Activated CD4-positive, alpha-beta T cell treated with anti-CD3 and anti-CD28 coated beads for 24 hours (primary cell): ENCODE results near the gene PRDM15.

Source experiments
- DNase-seq, 2 donors: peaks; one replicate each; pipeline ENCODE4 v3.0.0-alpha.2; 2020; ENCODE audit warnings: low read depth in 2 of 2

The PRDM15 gene

DNA sequence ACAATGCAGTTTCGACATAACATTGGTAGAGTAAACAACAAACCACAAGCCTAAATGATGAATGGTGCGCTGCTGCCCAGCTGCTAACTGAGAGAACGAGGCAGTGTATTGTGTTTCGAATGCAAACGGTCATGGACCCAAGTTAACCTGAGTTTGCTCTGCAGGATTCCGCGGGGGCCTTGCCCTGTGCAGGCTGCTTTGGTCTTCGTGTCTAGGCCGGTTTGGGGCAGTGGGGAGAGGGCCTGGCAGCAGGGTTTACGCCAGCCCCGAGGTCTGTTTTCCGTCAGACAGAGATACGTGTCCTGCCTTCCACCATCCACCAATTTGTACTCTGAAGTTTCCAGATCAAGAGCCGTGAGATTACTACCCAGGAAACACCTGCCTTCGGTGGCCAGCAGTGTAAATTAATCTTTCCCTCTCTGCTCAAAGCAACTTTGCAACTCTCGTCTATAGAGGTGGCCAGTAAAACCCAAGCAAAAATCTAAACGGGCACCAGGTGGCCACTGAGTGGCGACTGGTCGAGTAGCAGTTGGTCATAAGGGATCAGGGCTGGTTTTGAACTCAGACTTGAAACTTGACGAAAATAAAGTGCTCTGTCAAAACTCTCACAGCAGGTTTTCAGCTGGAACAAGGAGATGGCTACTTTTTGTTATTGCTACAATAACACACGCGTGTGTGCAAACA lies 6.3 kb upstream of the PRDM15 start:
- no peak for DNase-seq

GRCh38 chr21:41884501-41885030 lies 5.4 kb upstream of the PRDM15 start:
- no peak for DNase-seq

DNA sequence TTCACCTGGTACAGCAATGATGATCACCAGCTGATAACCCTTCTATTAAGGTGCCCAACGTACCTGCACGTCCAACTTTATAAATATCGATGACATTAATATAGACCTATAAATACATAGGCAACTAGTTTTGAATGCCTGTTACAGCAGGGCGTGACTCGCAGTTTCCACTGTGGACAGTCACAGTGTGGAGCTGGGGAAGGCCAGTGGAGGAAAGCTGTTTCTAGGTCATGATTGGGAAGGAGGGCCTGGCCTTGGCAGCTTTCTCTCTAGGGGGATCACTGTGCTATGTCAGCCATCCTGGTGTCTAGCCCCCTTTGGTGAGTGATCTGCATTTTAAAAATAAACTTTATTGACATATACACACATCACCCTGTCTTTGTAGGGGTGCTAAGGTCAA lies 4.4 kb upstream of the PRDM15 start:
- DNase-seq, result no peak

GRCh38 chr21:41881051-41881450 lies 1.9 kb upstream of the PRDM15 start:
- DNase-seq, result no peak

GRCh38 chr21:41880153-41880552 lies 1.0 kb upstream of the PRDM15 start:
- DNase-seq, result no peak

DNA sequence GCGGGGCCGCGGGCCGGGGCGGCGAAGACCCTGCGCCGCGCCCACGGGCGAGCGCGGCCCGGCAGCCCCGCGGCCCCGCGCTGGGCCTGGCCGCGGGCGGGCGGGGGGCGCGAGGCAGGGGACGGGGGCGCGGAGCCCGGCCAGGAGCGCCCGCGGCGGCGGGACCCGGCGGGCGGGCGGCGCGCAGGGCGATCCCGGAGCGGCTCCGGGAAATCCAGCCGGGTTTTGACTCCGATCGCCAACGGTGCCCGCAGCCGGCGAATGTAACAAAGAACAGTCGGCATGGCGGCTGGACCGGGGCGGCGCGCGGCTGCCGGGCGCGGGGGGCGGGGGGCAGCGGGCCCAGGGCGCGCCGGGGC lies 334 bp downstream of the PRDM15 start:
- DNase-seq, result peak; percentile 58 to 67

DNA sequence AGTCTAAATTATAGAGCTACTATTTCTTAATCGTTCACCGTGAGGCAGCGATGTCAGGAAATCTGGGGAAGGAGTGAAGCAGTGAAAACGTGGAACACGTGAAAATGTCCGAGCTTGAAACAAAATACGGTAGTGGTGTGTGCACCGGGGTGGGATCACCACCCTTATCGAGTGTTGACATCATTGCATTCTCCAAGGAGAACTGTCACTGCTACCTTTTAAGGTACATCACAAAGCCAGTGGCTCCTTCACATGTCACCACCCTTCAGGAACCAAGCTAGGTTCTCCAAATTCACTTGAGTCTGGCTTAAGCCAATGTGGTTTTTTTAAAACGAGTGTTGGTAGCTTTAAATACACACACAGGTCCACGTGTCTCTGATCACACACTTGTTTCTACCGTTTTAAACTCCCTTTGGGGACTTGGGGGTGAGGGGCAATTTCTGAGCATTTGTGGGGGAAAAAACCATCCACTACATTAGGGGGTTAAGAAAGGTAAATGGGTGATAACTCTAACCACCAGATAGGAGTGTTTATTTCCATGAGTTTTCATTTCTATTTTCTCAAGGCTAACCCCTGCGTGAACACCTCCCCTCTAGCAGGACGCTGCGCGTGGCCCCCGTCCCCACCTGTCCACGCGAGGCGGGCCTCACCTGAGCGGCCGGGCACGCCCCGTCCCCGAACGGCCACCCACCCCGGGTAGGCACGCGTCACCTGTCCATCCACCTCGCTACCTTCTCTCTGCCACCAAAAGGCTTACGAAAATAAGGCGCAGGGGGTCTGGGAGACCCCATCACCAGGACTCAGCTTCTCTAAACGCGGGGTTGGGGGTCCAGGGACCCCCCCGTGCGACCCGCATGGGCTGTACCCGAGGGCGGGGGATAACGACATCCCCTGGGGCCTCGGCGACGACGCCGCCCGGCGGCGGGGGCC lies 978 bp downstream of the PRDM15 start:
- no peak for DNase-seq

GRCh38 chr21:41876928-41877652 lies 2.1 kb downstream of the PRDM15 start:
- DNase-seq, result no peak

DNA sequence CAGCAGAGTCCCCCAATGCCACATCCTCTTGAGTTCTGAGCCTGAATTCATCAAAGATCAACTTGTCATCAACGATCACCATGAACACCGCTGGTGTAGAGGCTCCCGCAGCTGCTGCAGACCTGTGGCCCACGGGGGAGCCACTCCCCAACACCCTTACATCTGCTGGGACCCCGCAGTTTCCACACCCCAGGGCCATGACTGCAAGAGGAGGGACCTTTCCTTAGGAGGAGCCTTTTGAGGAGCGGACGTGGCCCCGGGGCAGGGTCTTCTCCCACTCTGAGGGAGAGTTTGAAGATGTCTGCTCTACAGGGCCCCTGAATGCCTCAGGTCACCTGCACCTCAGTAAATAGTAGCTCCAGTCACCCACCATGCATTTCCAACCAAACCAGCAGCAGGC lies 2.7 kb downstream of the PRDM15 start:
- DNase-seq, result no peak

- DNase-seq, result no peak
These were observed 4.1 kb downstream of the PRDM15 start for GRCh38 chr21:41875086-41875485.

GRCh38 chr21:41874611-41875010 lies 4.5 kb downstream of the PRDM15 start:
- no peak for DNase-seq

- no peak for DNase-seq
These were observed 5.7 kb downstream of the PRDM15 start for GRCh38 chr21:41873426-41873825.

GRCh38 chr21:41873005-41873404 lies 6.1 kb downstream of the PRDM15 start:
- DNase-seq, result no peak

- DNase-seq, result no peak
These were observed 7.7 kb downstream of the PRDM15 start for GRCh38 chr21:41871293-41872030.

DNA sequence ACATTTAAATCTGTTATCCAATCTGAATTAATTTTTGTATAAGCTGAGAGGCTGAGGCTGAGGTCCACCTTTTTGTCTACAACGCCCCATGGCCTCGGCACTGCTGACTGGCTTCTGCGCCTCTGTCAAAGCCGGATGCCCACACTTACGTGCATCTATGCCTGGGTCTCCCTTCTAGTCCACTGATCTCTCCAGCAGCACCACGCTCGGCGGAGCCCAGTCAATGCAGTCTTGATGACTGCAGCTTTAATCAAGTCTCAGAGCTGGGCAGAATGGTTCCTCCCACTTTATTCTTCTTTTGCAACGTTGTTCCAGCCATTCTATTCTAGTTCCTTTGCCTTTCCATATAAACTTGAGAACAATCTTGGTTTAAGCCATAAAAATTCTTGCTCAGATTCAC lies 9.4 kb downstream of the PRDM15 start:
- no peak for DNase-seq

GRCh38 chr21:41868062-41868710 lies 11.0 kb downstream of the PRDM15 start:
- no peak for DNase-seq

- no peak for DNase-seq
These were observed 11.8 kb downstream of the PRDM15 start for GRCh38 chr21:41867313-41867712.

DNA sequence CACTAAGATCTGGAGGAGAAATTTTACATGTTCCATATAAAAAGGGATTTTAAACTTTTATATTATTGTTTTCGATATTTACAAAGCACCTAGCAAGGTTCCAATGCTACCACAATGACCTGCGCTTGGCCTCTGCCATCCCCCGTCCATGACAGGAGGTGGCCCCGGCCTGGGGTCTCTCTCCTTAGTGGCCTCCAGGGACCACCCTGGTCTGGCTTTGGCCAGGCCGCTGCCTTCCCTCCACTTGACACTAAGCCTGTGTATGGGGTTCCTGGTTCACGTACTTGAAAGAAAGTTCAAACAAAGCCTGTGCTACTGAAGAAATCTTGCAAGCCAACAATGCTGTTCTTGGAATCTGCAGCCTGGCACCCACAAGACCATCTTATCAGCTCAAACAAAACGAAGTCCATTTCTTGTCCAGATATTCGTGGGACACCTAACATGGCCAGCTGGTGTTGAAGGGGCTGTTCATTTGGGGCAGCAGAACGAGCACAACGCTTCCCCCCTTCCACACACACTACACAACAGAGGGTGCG lies 12.8 kb downstream of the PRDM15 start:
- no peak for DNase-seq

DNA sequence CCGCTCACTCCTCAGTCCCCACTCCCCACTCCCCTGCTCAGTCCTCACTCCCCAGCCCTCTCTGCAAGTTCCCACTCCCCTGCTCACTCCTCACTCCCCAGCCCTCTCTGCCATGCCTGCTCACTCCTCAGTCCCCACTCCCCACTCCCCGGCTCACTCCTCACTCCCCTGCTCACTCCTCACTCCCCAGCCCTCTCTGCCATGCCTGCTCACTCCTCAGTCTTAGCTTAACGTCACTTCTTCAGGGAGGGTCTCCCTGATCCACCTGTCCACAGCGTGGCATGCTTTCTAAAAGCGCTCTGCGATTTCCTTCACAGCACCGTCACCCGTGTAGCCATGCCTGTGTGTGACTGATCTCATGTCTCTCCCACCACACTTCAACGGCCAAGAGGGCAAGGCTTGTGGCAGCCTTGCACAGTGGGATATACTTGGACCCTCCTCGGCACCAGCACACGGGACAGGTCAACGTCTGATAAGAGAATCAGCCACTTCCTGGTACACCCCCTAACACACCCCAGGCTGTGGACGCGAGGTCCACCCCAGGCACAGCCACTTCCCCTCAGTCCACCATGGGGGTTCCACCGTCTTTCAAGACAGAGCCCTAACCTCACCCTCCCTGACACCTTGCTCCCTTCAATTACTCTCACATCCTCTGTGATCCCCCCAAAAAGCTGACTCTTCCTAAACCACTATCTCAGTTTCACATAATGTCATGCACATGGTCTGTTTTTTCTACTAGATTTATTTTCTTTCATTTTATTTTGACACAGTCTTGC lies 14.0 kb downstream of the PRDM15 start:
- DNase-seq, result no peak
